Raji (cell line): ENCODE results near the gene FABP6.

Experiments used
- POLR2A ChIP-seq: IDR thresholded peaks from 2 replicates; pipeline ENCODE4 v1.6.1; 2011; ENCODE audit warnings: low read depth, low read length, control low read depth; ENCODE audit not compliant: insufficient read depth

FABP6 gene

DNA sequence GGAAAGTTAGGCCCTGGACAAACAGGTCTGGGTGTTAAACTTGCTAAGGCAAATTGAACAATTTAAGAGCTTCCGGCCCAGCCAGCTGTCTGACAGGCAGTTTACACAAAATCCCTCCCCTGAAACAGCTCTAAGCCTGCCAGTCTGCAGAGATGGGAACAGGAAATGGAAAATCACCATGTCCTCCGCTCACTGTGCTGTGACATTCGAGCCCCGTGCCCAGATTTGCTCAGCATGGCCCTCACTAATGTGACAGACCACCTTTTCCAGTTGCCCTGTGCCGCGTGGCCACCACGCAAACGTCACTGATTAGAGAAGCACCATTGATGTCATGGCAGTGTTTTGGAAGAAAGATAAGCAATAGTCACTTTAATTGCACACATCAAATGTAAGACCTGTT, 42.1 kb downstream of the FABP6 start:
- TF ChIP-seq POLR2A, result no peak

DNA sequence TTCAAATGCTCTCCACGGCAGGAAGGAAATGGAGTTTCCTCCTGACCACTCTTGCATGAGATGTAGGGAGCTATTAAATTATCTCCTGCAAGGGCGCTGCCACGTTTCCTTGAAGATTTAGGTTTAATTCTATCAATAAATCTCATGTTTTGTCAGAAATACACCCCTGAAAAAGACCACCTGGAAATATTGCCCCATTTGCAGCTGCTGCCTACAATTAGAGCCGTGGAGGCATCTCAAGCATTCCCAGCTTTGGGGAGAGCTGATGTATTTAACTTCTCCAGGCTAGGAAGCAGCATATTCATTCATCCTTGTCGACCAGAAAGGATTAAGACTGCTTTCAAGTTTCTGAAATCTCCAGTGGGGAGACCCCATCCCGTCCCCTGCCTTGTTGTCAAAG, 42.5 kb downstream of the FABP6 start:
- no peak for TF ChIP-seq POLR2A

DNA sequence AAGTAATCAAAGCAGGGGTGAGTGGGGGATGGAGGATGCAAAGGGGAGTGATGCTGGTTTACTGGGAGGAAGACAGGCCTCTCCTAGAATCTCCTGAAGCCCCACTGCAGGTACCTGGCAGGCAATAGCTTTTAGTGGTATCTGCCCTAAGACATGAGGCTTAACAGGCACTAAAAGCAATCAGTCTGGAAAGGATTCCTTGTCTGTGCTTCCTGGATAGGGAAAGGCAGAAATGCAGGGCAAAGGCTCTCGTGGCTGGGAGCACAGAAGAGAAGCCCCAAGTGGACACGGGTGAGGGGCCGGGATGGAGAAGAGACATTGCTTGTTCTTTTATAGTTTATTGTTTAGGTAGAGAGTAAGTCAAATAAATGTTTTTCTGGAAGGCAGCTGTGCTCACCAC, 43.0 kb downstream of the FABP6 start:
- TF ChIP-seq POLR2A, result no peak

DNA sequence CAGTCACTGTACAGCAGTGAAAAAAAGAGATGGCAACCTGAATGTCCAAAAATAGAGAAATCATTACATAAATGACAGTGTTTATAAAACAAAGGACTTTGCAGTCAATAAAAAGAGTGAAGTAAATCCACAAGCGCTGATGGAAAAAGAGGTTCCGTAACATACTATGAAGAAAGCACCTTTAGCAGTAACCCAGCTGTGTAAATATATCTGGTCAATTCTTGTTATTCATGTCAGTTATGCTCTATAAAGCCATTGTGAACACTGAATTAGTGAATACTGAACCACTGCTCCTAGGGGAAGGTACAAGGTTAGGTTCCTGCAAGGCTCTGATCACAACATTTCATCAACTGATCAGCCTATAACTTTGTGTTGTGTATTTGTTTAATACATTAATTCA, 43.6 kb downstream of the FABP6 start:
- no peak for TF ChIP-seq POLR2A

DNA sequence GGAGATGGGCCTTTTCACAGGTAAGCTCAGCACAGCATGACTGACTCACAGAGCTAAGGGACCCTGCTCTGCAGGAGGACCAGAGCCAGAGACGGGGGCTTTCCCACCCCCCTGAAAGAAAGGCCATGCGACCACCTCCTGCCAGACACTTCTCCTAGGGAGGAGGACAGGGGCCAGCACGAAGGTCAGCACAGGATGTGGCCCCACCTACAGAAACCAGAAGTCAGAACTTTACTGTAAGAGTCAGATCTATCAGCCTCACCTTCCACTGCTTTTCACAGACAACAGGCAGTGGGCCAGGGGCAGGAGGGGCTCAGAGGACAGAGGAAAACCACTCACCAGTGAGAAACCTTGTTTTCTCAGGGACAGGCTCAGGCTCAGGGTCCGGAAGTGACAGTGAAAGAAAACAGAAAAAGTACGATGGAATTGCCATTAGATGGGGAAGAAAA, 45.2 kb downstream of the FABP6 start:
- no peak for TF ChIP-seq POLR2A

DNA sequence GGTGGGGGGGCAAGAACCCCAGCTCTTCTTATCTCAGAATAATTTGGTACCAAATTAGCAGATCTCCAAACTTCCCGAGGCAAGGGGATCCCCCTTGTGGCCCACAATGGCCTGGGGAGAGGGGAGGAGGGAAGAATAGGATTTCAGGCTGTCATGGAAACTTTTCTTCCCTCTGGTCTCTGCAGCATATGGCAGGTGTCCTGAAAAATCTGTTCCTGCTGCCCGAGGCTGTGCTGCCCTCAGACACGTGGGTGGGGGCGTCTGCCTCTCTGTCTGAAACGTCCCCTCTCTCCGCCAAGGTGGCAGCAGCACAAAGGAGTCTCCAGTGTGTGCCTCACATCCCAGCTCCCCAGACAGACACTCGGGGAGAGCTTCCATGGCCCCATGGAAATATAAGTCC, 49.0 kb downstream of the FABP6 start:
- no peak for TF ChIP-seq POLR2A

DNA sequence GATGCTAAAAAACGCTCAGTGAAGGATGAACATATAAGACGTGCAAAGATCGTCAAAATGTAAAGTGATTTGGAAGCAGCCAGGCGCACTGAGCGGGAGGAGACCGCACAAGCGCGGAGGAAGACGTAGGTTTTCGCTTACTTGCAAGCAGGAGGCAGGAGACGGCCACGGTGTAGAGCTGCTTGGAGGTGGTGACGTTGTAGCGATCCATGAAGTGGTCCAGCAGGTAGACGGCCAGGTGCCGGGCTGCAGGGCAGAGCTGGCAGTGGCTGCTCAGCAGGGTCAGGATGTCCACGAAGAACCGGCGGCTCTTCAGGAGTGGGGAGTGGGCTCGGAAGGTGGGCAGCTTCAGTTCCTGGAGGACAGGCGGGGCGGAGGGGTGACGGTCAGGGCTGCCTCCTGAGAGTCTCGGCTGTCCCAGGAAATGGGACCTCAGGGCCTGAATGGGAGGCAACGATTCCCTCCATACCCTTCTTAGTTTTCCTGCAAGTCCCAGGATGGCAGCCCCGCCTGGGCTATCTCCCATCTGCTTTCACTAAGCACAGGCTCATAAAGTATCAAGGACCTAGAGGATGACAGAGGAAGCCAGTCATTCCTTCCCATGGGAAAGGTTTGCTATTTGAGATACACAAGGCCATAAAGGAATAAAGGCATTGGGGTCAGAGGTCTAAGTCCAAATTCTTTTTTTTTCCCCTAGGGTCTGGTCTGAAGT, 51.2 kb downstream of the FABP6 start:
- TF ChIP-seq POLR2A, result no peak

DNA sequence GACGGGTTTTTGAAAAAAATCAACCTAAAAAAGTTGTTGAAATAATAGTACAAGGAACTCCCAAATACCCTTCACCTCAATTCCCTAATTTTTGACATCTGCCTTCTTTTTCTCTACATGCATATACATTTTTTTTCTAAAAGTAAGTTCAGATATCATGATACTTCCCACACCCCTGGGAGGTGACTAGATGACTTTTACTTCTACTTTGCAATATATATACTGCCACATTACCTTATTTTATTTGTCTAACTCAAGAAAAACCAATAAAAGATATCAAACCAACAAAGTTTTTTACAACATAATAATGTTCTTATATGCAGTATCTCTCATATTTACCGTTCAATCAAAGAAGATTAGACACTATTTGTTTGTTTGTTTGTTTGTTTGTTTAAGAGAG, 52.0 kb downstream of the FABP6 start:
- no peak for TF ChIP-seq POLR2A

DNA sequence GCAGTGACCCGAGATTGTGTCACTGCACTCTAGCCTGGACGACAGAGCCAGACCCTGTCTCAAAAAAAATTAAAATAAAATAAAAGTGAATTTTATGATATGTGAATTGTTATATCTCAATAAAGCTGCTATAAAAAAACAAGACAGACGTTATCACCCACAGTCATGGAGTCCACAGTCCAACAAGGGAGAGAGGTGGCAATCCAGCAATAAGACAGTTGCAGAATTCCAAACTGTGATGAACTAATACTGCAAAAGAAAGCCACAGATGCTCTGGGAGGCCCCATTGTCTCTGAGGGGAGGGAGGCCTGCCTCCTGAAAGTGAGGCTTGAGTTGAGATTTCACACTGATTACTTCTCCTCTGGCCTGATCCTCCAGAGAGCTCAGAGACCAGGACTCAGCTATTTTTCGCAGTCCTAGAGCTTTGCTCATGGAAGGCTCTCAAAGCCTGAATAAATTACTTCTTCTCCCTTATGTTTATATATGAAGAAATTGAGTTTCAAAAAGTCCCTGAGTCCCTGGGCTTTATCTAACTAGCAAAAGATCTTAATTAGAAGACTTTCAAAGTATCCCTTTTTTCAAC, 55.1 kb downstream of the FABP6 start:
- TF ChIP-seq POLR2A, result no peak

DNA sequence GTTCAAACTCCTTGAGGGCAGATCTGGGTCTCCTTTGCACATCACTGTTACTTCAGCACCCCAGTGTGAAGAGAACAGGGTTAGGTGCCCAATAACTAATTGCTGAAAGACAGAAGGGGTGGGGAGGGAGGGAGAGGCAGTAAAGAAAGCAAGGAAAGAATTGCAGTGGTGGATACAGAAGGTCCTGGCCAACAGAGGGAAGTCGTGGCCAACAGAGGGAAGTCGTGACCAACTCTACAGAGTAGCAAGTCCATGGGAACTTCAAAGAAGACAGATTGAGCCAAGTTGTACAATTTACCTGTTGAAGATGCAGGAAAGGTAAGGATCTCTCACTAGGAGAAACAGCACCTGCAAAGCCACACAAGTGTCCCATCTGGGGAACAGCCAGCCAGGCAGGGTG, 56.0 kb downstream of the FABP6 start:
- no peak for TF ChIP-seq POLR2A

DNA sequence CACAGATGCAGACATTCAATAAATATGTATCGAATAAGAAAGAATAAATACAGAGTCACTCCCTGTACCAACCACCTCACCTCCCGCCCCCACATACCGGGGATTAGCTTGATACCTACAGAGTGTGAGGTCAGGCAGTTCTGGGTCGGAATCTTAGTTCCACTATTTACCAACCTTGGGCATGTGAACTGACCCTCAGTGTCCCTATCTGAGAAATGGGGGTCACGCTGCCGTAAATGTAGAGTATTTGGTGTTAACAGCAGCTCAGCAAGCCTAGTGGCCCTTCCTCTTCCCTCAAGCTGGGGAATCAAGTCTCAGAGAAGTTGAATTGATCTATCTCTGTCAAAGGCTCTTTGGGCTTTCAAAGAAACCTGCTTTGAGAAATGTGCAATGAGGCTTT, 57.6 kb downstream of the FABP6 start:
- TF ChIP-seq POLR2A, result no peak

DNA sequence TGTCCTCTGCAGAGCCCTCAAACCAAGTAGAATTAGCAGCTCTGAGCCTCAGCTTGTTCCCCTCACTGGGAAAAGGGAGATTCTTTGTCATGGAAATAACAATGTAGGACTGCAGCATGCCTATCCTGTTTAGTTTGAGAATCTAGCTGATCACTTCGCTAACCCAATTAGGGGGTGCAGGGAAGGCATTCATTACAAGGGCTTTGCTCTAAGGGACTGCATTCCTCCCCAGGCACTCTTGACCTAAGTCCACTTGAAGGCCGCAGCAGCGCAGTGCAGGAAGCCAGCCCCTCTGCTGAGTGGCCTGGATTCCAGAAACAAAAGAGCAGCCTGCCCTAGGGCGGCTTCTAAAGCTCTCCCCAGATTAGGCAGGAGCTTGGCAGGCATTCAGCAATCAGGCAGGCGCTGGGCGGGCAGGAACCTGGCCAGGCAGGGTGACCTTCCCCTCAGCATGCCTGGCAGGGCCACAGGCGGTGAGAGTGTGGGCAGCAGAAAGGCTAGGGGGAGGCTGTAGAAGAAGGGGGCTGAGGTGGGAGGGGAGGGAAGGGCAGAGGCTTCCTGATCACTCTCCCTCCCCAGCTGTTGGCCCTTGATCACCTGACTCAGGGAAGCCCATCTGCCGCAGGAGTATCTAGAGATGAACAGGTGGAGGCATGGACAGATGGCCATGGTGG, 58.2 kb downstream of the FABP6 start:
- TF ChIP-seq POLR2A, result no peak
